GM12878 (cell line): ENCODE results near the gene HMGB2.

Experiments used
- POLR2A ChIP-seq: IDR thresholded peaks from 2 replicates; pipeline ENCODE4 v1.6.1; 2011; ENCODE audit warnings: low read depth, mild to moderate bottlenecking, low read length
- TF ChIP-seq, protein P1 (sequence below): IDR thresholded peaks from 2 replicates; pipeline ENCODE4 v1.6.1; 2012; ENCODE audit warnings: mild to moderate bottlenecking, low read depth, low read length

GRCh38 chr4:173284463-173284862 lies 49.7 kb downstream of the HMGB2 start:
- TF ChIP-seq POLR2A, result no peak
- TF ChIP-seq, protein P1, sequence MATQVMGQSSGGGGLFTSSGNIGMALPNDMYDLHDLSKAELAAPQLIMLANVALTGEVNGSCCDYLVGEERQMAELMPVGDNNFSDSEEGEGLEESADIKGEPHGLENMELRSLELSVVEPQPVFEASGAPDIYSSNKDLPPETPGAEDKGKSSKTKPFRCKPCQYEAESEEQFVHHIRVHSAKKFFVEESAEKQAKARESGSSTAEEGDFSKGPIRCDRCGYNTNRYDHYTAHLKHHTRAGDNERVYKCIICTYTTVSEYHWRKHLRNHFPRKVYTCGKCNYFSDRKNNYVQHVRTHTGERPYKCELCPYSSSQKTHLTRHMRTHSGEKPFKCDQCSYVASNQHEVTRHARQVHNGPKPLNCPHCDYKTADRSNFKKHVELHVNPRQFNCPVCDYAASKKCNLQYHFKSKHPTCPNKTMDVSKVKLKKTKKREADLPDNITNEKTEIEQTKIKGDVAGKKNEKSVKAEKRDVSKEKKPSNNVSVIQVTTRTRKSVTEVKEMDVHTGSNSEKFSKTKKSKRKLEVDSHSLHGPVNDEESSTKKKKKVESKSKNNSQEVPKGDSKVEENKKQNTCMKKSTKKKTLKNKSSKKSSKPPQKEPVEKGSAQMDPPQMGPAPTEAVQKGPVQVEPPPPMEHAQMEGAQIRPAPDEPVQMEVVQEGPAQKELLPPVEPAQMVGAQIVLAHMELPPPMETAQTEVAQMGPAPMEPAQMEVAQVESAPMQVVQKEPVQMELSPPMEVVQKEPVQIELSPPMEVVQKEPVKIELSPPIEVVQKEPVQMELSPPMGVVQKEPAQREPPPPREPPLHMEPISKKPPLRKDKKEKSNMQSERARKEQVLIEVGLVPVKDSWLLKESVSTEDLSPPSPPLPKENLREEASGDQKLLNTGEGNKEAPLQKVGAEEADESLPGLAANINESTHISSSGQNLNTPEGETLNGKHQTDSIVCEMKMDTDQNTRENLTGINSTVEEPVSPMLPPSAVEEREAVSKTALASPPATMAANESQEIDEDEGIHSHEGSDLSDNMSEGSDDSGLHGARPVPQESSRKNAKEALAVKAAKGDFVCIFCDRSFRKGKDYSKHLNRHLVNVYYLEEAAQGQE, result no peak
